BE2C (cell line): ENCODE measurements around the gene LRRC9.
"Not testable (repeated sequence)": the region's sequence is repeated elsewhere in the genome, so short reads cannot be mapped to it uniquely, and the experiment has no call there.

Source experiments
- DNase-seq: peaks from one replicate; pipeline ENCODE4 v3.0.0-alpha.2; 2020
- H3K27me3 ChIP-seq: fragments of 250-450 bp; sonication (Bioruptor Pico); 2 replicates; pipeline ENCODE4 v1.5.1; 2020; ENCODE audit warnings: mild to moderate bottlenecking
- H3K36me3 ChIP-seq: fragments of 250-450 bp; sonication (Bioruptor Pico); 2 replicates; pipeline ENCODE4 v1.5.1; 2020; ENCODE audit warnings: mild to moderate bottlenecking
- H3K4me1 ChIP-seq: fragments of 250-450 bp; sonication (Bioruptor Pico); 2 replicates; pipeline ENCODE4 v1.5.1; 2020
- H3K4me3 ChIP-seq: 2 replicates; pipeline ENCODE4 v1.5.1; 2011; ENCODE audit warnings: low read depth, low read length
- H3K9me3 ChIP-seq: fragments of 250-450 bp; sonication (Bioruptor Pico); 2 replicates; pipeline ENCODE4 v1.5.1; 2020
- TF ChIP-seq, protein P1 (sequence below): IDR thresholded peaks from 2 replicates; pipeline ENCODE4 v1.5.1; 2012; ENCODE audit warnings: mild to moderate bottlenecking, low read depth, low read length

The LRRC9 gene

DNA sequence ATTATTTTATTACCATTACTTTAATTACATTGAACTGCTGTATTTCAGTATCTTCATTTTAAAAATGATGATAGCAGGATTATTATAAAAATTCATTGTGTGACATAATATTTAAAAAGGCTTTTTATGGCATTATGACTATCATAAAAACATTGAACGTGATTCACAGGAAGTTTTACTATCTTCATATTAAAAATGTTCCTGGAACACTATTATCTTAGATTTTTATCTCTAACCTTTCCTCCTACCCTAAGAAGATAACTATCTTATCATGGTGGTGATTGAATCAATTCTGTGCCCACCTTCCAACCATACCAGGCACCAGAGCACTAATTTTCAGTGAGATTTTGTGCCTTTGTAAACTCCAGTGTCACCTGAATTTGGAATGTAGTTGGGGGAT, 16.2 kb downstream of the LRRC9 start:
- no peaks in the 10 kb centered on the region for H3K4me1 ChIP-seq
- no peaks in the 10 kb centered on the region for H3K27me3 ChIP-seq
- DNase-seq, result no peak
- no peaks in the 10 kb centered on the region for H3K9me3 ChIP-seq
- no peak overlapping the region for H3K4me3 ChIP-seq
- TF ChIP-seq, protein P1, sequence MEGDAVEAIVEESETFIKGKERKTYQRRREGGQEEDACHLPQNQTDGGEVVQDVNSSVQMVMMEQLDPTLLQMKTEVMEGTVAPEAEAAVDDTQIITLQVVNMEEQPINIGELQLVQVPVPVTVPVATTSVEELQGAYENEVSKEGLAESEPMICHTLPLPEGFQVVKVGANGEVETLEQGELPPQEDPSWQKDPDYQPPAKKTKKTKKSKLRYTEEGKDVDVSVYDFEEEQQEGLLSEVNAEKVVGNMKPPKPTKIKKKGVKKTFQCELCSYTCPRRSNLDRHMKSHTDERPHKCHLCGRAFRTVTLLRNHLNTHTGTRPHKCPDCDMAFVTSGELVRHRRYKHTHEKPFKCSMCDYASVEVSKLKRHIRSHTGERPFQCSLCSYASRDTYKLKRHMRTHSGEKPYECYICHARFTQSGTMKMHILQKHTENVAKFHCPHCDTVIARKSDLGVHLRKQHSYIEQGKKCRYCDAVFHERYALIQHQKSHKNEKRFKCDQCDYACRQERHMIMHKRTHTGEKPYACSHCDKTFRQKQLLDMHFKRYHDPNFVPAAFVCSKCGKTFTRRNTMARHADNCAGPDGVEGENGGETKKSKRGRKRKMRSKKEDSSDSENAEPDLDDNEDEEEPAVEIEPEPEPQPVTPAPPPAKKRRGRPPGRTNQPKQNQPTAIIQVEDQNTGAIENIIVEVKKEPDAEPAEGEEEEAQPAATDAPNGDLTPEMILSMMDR, result no peak
- no peaks in the 10 kb centered on the region for H3K36me3 ChIP-seq

DNA sequence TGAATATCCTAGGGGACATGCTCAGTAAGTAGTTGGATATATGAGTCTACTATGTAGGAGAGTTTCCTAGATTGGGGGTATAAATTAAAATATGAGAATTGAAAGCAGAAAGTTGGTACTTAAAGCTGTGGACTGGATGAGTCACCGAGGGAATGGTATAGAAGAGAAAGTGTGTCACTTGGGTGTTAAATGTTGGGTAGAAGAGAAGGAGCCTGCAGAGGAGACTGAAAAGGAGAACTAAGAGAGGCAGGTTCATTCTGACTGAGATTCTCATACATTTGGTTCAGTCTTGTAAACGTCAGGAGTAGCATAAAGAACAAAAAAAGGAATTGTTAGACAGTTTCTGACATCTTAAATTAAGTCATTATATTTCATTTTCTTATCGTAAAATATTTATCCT, 19.9 kb downstream of the LRRC9 start:
- Histone ChIP-seq H3K4me3 (no peak overlapping the region), H3K9me3 (no peaks in the 10 kb centered on the region), H3K4me1 (no peaks in the 10 kb centered on the region), H3K36me3 (no peaks in the 10 kb centered on the region), H3K27me3 (no peaks in the 10 kb centered on the region)
- TF ChIP-seq, protein P1, result no peak
- no peak for DNase-seq

DNA sequence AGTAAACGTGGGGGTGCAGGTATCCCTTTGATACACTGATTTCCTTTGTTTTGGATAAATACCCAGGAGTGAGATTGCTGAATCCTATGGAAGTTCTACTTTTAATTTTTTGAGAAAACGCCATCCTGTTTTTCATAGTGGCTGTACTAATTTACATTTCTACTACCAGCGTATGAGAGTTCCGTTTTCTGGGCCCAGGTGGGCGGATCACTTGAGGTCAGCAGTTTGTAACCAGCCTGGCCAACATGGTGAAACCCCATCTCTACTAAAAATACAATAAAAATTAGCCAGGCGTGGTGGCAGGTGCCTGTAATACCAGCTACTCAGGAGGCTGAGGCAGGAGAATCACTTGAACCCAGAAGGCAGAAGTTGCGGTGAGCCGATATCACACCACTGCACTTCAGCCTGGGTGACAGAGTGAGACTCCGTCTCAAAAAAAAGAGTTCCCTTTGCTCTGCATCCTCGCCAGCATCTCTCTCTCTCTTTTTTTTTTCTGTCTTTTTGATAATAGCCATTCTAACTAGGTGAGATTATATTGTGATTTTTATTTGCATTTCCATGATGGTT, 22.4 kb downstream of the LRRC9 start:
- not testable (repeated sequence) for H3K4me3 ChIP-seq, H3K4me1 ChIP-seq, H3K36me3 ChIP-seq, DNase-seq, H3K27me3 ChIP-seq, H3K9me3 ChIP-seq

DNA sequence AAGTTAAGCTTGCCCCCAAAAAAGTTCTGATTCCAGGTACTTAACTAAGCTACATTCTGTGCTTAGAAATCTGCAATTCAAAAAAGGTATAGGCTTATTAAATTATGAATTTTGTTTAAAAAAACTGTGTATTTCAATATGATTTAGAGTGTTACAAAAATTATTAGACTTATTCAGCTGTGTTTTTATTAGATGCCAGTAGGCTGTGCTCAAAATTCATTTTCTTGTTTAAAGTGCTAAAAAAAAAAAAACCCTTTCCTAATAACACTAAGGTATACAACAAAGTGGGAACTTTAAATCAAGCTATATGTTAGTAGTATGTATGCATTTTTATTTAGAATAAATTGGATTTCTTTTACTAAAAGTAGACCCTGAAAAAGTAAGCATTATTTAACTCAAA, 25.0 kb downstream of the LRRC9 start:
- H3K36me3 ChIP-seq, result no peaks in the 10 kb centered on the region
- H3K27me3 ChIP-seq, result no peaks in the 10 kb centered on the region
- no peaks in the 10 kb centered on the region for H3K4me1 ChIP-seq
- TF ChIP-seq, protein P1, result no peak
- no peak overlapping the region for H3K4me3 ChIP-seq
- no peak for DNase-seq
- H3K9me3 ChIP-seq, result no peaks in the 10 kb centered on the region

DNA sequence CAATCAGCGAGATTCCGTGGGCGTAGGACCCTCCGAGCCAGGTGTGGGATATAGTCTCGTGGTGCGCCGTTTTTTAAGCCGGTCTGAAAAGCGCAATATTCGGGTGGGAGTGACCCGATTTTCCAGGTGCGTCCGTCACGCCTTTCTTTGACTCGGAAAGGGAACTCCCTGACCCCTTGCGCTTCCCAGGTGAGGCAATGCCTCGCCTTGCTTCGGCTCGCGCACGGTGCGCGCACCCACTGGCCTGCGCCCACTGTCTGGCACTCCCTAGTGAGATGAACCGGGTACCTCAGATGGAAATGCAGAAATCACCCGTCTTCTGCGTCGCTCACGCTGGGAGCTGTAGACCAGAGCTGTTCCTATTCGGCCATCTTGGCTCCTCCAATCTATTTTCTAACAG, 32.2 kb downstream of the LRRC9 start:
- H3K4me3 ChIP-seq, H3K27me3 ChIP-seq: not testable (repeated sequence)

DNA sequence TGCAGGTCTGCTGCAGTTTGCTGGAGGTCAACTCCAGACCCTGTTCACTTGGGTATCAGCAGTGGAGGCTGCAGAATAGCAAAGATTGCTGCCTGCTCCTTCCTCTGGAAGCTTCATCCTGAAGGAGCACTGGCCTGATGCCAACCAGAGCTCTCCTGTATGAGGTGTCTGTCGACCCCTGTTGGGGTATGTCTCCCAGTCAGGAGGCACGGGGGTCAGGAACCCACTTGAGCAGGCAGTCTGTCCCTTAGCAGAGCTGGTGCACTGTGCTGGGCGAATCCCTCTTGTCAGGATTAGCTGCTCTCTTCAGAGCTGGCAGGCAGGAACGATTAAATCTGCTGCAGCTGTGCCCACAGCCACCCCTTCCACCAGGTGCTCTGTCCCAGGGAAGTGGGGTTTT, 37.9 kb downstream of the LRRC9 start:
- H3K4me3 ChIP-seq, H3K27me3 ChIP-seq, H3K9me3 ChIP-seq, H3K4me1 ChIP-seq, H3K36me3 ChIP-seq, DNase-seq: not testable (repeated sequence)

More for the DNA sequence above, 32.2 kb downstream of the LRRC9 start:
- H3K4me1 ChIP-seq, H3K36me3 ChIP-seq, H3K9me3 ChIP-seq, DNase-seq: not testable (repeated sequence)

DNA sequence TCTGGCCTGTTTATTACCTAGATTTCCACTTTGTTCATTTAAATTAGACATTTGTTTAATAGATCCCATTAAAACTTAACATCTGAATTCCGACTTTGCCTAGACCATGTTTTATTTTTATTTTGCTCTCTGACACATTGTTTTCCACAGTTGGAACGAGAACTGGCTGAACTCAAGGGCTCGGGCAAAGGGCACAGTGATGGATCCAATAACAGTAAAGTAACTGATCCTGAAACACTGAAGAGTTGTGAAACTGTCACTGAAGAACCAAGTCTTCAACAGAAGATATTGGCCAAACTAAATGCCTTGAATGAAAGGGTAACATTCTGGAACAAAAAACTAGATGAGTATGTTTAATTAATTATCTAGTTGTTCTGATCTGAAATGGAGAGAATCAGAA, 39.7 kb downstream of the LRRC9 start:
- Histone ChIP-seq H3K4me1 (no peaks in the 10 kb centered on the region), H3K9me3 (no peaks in the 10 kb centered on the region), H3K36me3 (no peaks in the 10 kb centered on the region), H3K4me3 (no peak overlapping the region), H3K27me3 (no peaks in the 10 kb centered on the region; the same call in 1 of the 2 replicates)
- DNase-seq, result no peak
- TF ChIP-seq, protein P1, result no peak

DNA sequence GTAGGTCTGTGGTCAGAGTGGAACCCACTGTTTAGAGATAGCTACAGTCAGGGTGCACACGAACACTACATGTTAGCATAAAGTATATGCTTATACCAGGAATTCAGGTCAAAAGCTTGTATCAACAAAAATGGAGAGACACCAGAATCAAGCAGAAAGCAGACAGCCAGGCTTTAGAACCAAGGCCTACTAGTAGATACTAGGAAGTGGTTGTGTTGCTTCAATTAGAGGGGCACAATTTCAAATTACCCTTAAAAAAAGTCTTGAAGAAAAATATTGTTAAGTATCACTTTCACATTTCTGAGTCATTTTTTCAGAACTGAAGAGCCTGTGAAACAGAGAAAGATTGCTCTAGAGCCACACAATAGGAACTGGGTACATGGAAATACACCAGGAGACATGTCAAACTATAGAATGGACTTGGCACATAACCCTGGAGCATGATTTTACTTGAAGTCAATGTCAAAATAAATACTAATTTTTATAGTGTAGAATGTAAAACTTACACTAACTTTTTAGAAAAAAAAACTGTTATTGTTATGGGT, 41.6 kb downstream of the LRRC9 start:
- no peaks in the 10 kb centered on the region; the same call in 1 of the 2 replicates for H3K27me3 ChIP-seq
- no peak overlapping the region for H3K4me3 ChIP-seq
- DNase-seq, result no peak
- no peaks in the 10 kb centered on the region for H3K36me3 ChIP-seq
- TF ChIP-seq, protein P1, result no peak
- no peaks in the 10 kb centered on the region for H3K9me3 ChIP-seq
- H3K4me1 ChIP-seq, result no peaks in the 10 kb centered on the region
